ENCODE measurements around the gene MARS1.
"Not testable (repeated sequence)": the region's sequence is repeated elsewhere in the genome, so short reads cannot be mapped to it uniquely, and the experiment has no call there.

MARS1 gene

DNA sequence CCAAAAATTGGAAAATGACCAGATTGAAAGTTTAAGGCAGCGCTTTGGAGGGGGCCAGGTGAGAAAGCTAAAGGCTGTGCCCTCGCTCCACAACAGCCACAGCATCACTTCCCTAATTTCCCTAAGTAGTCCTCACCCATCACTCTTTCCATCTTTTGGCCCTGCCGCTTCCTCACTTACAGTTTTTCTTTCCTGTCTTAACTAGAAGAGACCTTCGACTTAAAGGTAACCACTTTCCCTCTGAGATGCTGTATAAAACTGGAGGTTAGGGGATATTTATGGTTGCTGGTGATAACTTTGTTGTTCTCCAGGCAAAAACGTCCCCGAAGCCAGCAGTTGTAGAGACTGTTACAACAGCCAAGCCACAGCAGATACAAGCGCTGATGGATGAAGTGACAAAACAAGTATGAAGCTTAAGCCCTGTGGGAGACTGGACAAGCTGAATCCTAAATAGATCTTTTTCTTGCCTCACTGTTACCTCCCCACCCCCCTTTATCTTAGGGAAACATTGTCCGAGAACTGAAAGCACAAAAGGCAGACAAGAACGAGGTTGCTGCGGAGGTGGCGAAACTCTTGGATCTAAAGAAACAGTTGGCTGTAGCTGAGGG, 28.2 kb downstream of the MARS1 start:
- no peak for DNase-seq

DNA sequence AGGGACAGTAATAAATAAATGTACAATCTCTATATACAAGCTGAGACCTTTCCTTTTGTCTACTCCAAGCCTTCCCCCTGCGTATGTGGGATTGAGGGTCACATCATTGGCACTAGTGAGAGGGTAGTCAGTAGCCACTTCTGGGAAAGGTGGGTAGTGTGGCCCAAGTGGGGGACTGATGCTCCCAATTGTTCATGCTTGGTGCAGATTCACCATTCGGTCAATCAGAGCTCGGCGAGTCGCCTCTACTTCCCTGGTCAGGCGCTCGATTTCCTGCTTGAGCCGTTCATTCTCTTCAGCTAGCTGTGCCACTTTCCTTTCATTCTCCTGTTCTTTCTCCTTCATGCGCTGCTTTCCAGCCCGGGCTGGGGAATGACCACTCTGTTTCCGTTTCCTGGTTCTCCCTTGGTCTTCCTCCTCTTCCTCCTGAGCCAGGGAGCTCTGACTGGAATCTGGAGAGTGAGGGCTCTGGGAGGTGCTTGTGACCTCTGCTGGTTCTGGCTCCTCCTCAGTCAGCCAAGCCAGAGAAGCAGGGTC, 28.8 kb downstream of the MARS1 start:
- no peak for DNase-seq

DNA sequence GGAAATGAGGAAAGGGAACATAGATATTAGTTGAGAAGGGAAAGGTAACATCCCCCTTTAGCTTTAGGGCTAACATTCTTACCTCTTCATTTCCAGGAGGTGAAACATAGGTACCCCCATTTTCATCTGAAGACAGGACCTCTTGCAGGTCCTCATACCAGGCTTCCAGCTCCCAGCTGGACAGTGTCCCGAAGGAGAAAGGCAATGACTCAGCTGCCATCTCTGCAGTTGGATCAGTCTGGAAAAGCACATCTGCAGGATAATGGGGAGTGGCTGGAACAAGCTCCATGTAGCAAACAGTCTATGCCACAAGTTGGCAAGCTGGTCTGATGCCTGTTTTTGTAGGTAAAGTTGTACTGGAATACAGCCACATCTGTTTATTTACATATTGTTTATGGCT, 29.3 kb downstream of the MARS1 start:
- DNase-seq = no peak

DNA sequence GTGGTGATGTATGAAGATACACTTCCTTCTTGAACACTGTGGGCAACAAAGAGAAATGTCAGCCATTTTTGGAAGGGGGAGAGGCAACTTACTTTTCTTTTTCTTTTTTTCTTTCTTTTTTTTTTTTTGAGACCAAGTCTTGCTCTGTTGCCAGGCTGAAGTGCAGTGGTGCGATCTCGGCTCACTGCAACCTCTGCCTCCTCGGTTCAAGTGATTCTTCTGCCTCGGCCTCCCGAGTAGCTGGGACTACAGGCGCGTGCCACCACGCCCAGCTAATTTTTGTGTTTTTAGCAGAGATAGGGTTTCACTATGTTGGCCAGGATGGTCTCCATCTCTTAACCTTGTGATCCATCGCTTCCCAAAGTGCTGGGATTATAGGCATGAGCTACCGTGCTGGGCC, 29.9 kb downstream of the MARS1 start:
- not testable (repeated sequence) for DNase-seq

DNA sequence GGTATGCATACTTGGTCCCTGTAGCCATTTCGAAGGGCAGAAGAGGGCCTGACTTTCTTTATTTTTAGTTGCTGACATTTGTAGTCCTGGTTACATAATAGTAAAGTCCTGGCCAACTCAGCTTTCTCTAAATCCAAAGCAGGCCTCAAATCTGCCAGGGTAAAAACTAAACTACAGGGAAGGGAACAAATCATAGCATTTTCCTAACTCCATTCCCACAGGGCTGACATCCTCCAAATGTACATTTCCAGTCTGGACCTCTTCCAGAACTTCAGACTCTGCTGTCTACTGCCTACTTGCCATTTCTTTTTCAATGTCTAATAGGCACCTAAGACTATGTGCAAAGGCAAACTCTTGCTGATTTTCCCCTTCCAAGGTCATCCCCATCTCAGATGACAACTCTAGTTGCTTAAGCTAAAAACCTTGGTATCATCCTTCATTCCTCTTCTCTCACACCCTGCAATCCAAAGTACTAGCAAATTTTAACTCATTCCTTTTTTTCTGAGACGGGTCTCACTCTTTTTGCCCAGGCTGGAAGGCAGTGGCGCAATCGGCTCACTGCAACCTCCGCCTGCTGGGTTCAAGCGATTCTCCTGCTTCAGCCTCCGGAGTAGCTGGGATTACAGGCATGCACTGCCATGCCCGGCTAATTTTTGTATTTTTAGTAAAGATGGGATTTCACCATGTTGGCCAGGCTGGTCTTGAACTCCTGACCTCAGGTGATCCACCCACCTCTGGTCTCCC, 30.5 kb downstream of the MARS1 start:
- DNase-seq = no peak

DNA sequence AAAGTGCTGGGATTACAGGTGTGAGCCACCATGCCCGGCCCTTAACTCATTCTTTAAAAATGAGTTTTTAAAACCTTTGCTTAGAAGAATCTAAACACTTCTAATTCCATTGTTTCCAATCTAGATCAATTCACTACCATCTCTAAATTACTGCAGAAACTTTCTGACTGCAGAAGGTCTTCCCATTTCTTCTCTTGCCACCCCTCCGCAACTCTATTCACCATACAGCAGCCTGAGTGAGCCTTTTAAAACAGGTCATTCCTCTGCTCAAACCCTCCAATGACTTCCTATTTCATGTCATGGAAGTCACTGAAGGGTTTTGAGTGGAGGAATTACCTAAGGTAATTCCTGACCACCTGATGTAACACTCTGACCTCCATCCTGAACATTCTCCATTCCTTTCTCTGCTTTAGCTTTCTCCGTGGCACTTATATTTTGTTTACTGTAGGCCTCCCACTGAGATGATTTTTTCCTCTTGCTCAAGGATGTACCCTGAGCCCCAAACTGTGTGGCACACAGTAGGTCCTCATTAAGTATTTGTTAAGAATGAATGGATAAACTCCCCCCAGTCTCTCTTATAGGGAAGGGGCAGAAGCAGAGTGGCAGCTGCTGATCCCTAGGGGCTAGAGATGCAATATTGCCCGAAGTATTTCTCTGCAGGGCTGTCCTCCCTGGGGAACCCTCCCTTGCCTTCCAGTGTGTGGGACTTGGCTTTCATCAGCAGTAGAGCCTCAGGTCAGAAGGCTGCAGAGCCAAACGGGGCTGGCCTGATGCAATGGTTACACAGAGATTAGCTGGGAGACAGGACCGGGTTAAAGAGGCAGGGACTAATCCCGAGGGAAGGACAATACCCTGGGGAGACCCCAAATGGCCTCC, 31.3 kb downstream of the MARS1 start:
- no peak for DNase-seq

DNA sequence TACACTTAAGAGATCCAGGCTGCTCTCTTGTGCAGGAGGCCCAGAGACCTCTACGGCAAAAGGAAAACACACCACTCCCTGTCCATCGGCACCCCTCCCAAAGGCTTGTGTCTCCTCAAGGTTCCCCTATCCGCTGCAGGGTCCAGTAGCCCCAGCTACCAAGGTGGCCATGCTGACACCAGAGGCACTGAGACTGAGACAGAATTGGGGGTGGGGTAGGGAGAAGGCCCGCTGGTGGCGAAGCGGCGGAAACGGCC, 31.9 kb downstream of the MARS1 start:
- peak in 5 of 51 donors; percentile 10 to 52 (median 25) for DNase-seq

DNA sequence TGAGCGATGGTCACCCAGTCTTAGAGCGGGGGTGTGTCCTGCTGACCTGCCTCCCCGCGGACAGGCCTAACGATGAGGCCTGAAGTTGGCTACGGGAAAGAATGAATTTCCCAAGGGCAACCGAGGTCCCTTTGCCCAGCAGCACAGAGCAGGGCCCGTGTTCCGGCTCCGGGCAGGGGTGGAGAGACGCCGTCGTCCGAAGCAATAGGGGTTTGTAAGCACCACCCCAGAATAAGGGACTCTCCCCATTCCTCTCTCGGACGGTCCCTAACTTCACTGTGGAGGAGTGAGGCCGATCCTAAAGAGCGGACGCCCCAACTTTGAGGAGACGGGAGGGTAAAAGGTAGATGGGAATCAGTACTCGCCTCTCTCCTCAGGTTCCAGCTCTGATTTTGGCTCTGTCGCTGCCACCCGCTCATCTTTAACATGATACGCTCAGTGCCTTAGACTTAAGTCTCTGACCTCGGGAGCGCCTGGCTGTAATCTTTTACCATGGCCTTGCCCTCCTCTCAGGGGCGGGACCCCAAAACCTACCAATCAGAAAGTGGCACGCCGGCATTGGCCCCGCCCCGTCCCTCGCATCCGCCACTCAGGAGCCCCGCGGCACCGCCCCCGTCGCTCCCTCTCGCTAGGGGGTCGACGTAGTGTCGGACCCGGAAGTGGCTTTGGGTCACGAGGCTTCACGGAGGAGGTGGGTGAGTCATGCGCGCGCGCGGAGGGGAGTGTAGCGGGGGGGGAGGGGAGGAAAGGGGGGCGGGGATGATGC, 32.4 kb downstream of the MARS1 start, which contains the start of gene DDIT3:
TSS of gene DDIT3 (minus strand) at position 462 of the 766 bp plus-strand sequence. CDS start 3,108 bp downstream, outside the sequence.
- DNase-seq = peak; percentile 93 to 100 (median 99)

DNA sequence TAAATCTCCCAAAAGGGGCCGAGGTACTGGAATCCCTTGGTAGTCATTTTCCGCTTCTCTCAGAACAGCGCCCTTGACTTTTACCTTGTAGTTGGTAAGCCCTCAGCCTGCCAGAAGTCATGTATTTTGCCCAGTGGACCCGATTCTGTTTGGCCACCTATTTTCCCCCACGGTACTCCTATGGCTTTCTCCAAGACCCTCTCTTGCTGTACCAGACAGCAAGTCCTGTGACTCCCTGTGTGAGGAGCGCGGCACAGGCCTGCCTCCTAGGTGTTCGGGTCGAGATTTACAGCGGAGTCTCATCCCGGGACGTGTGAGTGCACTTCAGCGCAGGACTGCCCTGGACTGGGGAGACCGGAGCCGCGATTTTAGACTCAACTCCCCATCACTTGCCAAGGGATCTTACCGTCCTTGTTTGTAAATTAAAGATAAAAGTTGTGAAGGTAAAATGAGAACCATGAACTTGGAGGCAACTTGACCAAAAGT, 33.7 kb downstream of the MARS1 start:
- DNase-seq = peak in 34 of 51 donors; percentile 10 to 77 (median 34)

DNA sequence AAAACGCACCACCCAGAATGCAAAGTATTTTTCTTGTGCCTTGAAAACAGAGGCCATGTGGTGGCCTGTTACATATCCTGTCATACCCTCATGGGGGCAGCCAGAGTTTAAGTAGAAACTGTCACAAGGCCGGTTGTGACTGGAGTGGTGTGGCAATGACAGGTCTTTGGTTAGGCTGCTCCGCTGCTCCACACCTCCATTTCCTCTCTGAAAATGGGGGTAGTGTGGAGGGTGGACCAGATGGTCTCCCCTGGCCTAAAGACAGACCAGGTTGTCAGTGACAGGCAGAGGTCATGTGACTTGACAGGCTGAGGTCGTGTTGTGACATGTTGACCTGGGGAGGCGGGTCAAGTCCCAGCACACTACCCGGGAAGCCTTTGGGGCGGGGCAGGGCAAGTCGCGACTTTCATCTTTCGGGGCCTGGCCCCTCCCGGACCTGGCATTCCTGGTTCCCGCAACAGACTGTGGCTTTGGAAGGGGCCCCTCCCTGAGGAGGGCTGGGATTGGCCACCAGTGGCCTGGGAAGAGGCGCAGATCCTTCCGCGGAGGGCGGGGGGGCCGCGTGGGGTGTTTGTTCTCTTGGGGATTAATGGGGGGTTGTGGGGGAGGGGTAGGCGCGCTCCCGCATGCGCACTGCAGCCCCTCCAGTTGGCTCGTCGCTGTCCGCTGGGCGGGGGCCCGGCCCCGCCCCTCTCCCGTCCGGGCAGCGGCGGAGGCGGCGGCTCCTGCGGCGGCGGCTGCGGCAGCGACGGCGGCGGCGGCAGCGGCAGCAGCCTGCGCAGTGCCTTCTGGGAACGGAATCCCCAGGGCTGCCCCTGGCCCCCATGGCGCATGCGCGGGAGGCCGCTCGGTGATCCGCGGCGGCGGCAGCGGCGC, 34.4 kb downstream of the MARS1 start, which contains the start of gene MBD6:
TSS of gene MBD6 (plus strand) at position 814 of the 876 bp plus-strand sequence. CDS start 1,480 bp downstream, outside the sequence.
- peak; percentile 58 to 97 (median 88) for DNase-seq

DNA sequence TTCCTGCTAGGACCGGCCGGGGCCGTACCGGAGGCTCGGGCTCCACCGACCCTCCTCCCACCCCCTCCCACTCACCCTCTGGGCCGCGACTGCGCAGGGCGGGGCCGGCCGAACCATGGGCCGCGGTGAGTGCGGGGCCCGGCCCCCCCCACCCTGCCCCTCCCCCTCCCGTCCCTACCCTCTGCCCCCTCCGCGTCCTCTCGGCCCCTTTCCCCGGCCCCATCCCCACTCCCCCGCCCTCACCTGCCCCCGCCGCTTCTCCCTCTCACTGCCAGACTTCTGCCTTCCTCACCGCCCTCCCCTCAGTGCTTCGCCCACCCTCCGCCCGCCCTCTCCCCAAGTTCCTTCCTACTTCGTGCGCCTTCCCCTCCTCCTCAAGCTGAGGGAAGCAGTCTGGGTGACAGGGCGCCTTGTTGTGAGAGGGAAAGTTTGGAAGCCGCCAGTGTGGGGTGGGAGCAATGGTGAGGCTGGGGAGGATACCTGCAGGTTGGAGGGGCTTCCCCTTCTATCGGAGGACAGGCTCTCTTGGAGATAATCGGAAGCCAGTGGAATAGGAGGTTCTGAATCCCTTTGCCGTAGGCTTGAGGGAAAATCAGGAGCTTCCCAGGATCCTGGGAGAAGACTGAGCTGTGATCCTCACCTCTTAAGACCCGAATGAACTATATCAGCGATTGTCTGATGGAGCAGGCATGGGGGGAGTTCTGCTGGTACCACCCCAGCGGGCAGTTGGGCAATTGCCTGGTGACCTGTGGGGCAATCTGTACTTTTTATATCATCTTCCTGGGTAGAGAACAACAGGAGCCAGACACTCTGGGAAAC, 35.2 kb downstream of the MARS1 start:
- DNase-seq = peak in 31 of 51 donors; percentile 8 to 72 (median 49)

DNA sequence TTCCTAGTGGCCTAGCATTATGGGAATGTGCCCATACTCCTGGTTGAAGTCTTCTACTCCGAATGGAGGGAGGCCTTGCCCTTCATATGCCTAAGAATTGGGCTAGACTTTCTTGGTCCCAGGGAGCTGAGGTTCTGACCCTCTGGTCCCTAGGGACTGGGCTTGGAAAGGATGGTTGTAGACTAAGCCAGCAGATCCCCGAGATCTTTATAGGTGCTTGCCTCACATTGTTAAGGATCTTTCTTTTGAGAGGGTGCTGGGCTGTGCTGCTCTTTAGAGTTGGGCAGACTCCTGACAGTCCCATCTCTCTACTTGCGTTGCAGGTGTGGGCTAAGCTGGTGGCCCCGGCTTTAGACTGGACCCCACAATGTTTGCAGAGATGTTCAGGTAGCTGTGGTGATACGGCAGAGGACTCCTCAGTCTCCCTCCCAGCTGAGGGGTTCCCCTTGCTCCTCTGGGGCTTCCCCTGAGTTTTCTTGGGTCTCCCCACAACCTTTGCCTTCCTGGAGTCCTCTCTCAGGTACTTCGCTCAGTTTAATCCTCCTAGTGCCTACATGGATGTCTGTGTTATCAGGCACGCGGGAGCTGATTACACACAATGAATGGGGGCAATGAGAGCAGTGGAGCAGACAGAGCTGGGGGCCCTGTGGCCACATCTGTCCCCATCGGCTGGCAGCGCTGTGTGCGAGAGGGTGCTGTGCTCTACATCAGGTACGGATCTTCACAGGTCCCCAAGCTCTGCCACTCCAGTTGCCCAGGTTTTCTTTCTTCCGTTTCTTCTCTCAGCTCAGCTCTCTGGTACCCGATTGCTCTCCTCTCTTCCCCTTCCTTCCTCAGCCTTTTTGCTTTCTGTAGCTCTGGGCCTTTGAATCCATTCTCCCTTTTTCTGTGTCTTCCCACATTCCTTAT, 36.1 kb downstream of the MARS1 start:
- DNase-seq = peak in 1 of 51 donors; percentile 2

DNA sequence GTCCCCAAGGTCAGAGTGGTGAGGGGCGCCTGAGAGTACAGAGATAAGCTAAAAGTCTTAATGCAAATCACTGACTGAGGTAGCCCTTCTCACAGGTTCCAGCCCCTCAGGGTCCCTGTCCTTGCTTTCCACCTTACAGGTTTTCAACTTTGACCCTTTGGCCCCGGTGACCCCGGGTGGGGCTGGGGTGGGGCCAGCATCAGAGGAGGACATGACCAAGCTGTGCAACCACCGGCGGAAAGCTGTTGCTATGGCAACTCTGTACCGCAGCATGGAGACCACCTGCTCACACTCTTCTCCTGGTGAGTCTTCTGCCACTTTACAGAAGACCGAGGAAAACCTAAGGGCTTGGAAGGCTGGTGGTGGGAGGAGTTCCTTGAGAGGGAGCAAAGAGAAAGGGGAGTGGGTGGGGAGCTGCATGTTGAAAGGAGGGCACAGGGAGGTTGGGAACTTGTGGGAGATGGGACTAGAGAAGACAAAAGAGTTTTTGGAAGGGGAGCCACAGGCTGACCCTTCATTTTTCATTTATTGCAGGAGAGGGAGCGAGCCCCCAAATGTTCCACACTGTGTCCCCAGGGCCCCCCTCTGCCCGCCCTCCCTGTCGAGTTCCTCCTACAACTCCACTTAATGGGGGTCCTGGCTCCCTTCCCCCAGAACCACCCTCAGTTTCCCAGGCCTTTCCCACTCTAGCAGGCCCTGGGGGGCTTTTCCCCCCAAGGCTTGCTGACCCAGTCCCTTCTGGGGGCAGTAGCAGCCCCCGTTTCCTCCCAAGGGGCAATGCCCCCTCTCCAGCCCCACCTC, 37.1 kb downstream of the MARS1 start:
- DNase-seq = no peak

DNA sequence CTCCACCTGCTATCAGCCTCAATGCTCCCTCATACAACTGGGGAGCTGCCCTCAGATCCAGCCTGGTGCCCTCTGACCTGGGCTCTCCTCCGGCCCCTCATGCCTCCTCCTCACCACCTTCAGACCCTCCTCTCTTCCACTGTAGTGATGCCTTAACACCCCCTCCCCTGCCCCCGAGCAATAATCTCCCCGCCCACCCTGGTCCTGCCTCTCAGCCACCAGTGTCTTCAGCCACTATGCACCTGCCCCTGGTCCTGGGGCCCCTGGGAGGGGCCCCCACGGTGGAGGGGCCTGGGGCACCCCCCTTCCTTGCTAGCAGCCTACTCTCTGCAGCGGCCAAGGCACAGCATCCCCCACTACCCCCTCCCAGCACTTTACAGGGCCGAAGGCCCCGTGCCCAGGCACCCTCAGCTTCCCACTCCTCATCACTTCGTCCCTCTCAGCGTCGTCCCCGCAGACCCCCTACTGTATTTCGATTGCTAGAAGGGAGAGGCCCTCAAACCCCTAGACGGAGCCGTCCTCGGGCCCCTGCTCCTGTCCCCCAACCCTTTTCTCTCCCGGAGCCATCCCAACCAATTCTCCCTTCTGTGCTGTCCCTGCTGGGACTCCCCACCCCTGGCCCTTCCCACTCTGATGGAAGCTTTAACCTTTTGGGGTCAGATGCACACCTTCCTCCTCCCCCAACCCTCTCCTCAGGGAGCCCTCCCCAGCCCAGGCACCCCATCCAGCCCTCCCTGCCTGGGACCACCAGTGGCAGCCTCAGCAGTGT, 37.9 kb downstream of the MARS1 start:
- no peak for DNase-seq

DNA sequence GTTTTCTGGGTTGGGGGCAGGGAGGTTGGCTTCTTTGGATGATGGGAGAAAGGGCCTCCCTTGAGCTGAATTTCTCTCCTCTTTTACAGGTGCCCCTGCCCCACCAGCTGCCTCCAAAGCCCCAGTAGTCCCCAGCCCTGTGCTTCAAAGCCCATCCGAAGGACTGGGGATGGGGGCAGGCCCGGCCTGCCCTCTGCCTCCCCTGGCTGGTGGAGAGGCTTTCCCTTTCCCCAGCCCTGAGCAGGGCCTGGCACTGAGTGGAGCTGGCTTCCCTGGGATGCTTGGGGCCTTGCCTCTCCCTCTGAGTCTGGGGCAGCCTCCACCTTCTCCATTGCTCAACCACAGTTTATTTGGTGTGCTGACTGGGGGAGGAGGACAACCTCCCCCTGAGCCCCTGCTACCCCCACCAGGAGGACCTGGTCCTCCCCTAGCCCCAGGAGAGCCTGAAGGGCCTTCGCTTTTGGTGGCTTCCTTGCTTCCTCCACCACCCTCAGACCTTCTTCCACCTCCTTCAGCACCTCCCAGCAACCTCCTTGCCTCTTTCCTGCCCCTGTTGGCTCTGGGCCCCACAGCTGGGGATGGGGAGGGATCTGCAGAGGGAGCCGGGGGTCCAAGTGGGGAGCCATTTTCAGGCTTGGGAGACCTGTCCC, 38.7 kb downstream of the MARS1 start:
- no peak for DNase-seq

DNA sequence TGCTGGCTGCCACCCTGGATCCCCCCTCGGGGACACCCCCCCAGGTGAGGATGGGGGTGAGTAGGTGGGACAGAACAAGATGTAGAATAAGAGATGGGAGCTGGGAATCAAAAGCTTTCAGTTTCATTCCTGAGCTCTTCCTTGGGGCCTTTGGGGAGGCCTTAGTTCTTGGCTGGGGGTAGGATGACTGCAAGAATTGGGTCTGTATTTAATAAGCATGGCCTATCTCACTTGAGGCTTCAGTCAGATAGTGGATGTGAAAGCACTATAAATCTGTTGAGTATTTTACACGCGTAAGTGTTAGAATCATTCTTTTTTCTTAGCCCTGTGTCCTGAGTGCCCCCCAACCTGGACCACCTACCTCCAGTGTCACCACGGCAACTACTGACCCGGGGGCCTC, 39.3 kb downstream of the MARS1 start:
- DNase-seq = no peak

Data from hypothalamus (tissue), 51 donors.